IMR-90 (cell line): ENCODE results near the gene PLCL1. TPM values are rescaled to one million over a fixed set of nuclear protein-coding genes. Genes with fewer than 3 reads are reported as not detected.

Source experiments
- ATAC-seq: fragments of 200-7000 bp; cut with Tn5 transposase; 2 replicates; pipeline ENCODE4 v1.9.1; 2020; ENCODE audit warnings: low read depth, mild to moderate bottlenecking, moderate library complexity
- BruUV-seq: library from RNA; stranded (reverse); fragments of 400-500 nt; replicated peaks from 2 replicates; lab custom pipeline; 2021; lab: Mats Ljungman, UMichigan
- CTCF ChIA-PET: fragments of 300-600 bp; formaldehyde crosslinking; extraction: SDS; loops from one replicate; lab custom pipeline; 2021; ENCODE audit warnings: antibody characterized with exemption; lab: Yijun Ruan, JAX
- POLR2A ChIA-PET: fragments of 300-600 bp; sonication (Branson Sonifier 250); formaldehyde crosslinking; loops from one replicate; lab custom pipeline; 2022; ENCODE audit warnings: antibody characterized with exemption; ENCODE audit not compliant: unreplicated experiment; lab: Charles Lee
- DNase-seq: peaks from one replicate; pipeline ENCODE4 v3.0.0; 2013
- H2AFZ ChIP-seq: replicated peaks from 2 replicates; pipeline ENCODE3; 2013; ENCODE audit warnings: low read length, mild to moderate bottlenecking; ENCODE audit not compliant: poor library complexity
- H2AK5ac ChIP-seq: 2 replicates; pipeline ENCODE4 v1.6.1; 2013; ENCODE audit warnings: low read depth, low read length, inconsistent platforms
- H2AK9ac ChIP-seq: replicated peaks from 2 replicates; pipeline ENCODE3; 2013; ENCODE audit warnings: mild to moderate bottlenecking, low read depth, low read length, moderate library complexity; ENCODE audit not compliant: poor library complexity
- H2BK120ac ChIP-seq: 2 replicates; pipeline ENCODE4 v1.6.1; 2013; ENCODE audit warnings: low read depth, low read length, inconsistent platforms
- H2BK15ac ChIP-seq: 3 replicates; pipeline ENCODE4 v1.6.1; 2013; ENCODE audit warnings: low read depth, low read length, inconsistent platforms
- H2BK20ac ChIP-seq: 2 replicates; pipeline ENCODE4 v1.6.1; 2013; ENCODE audit warnings: low read depth, mild to moderate bottlenecking, inconsistent platforms, low read length, moderate library complexity
- H2BK5ac ChIP-seq: 2 replicates; pipeline ENCODE4 v1.6.1; 2013; ENCODE audit warnings: mild to moderate bottlenecking, low read depth, low read length, inconsistent platforms; ENCODE audit not compliant: poor library complexity, severe bottlenecking
- H3K14ac ChIP-seq: replicated peaks from 2 replicates; pipeline ENCODE4 v1.6.1; 2013; ENCODE audit warnings: low read depth, low read length, inconsistent platforms
- H3K18ac ChIP-seq: 2 replicates; pipeline ENCODE4 v1.6.1; 2013; ENCODE audit warnings: low read depth, low read length, control low read depth
- H3K23ac ChIP-seq: 2 replicates; pipeline ENCODE4 v1.6.1; 2013; ENCODE audit warnings: low read depth, low read length, inconsistent platforms
- H3K27ac ChIP-seq: 2 replicates; pipeline ENCODE4 v1.5.1; 2013; ENCODE audit warnings: mild to moderate bottlenecking, control low read depth, low read length; ENCODE audit not compliant: insufficient read depth
- H3K27me3 ChIP-seq: 2 replicates; pipeline ENCODE4 v1.6.1; 2013; ENCODE audit warnings: low read length; ENCODE audit not compliant: control insufficient read depth, insufficient read depth
- H3K36me3 ChIP-seq: 2 replicates; pipeline ENCODE4 v1.6.1; 2013; ENCODE audit warnings: low read length, mixed read lengths; ENCODE audit not compliant: control insufficient read depth, insufficient read depth
- H3K4ac ChIP-seq: 2 replicates; pipeline ENCODE4 v1.6.1; 2013; ENCODE audit warnings: low read depth, low read length, inconsistent platforms
- H3K4me1 ChIP-seq: 2 replicates; pipeline ENCODE4 v1.6.1; 2013; ENCODE audit warnings: low read length, mixed read lengths; ENCODE audit not compliant: control insufficient read depth, insufficient read depth
- H3K4me2 ChIP-seq: 2 replicates; pipeline ENCODE4 v1.6.1; 2013; ENCODE audit warnings: low read depth, mild to moderate bottlenecking, control low read depth, low read length, moderate library complexity
- H3K4me3 ChIP-seq: 2 replicates; pipeline ENCODE4 v1.5.1; 2013; ENCODE audit warnings: low read depth, mild to moderate bottlenecking, control low read depth, low read length, moderate library complexity; ENCODE audit not compliant: insufficient read depth
- H3K56ac ChIP-seq: 2 replicates; pipeline ENCODE4 v1.6.1; 2013; ENCODE audit warnings: low read length, inconsistent platforms; ENCODE audit not compliant: insufficient read depth; ENCODE audit errors: extremely low read depth
- H3K79me1 ChIP-seq, 2 experiments: 2 replicates each; pipeline ENCODE4 v1.6.1; 2013; ENCODE audit warnings: low read length in 2 of 2, inconsistent platforms in 1 of 2, low read depth in 1 of 2
- H3K9ac ChIP-seq: 2 replicates; pipeline ENCODE4 v1.6.1; 2013; ENCODE audit warnings: low read depth, low read length, control low read depth
- H3K9me1 ChIP-seq: 2 replicates; pipeline ENCODE4 v1.6.1; 2013; ENCODE audit warnings: low read length, inconsistent platforms; ENCODE audit not compliant: insufficient read depth
- H3K9me3 ChIP-seq: 2 replicates; pipeline ENCODE4 v1.6.1; 2013; ENCODE audit warnings: low read length; ENCODE audit not compliant: control insufficient read depth, insufficient read depth
- H4K20me1 ChIP-seq: 2 replicates; pipeline ENCODE4 v1.6.1; 2013; ENCODE audit warnings: low read length, inconsistent platforms; ENCODE audit not compliant: insufficient read depth
- H4K5ac ChIP-seq: 2 replicates; pipeline ENCODE4 v1.6.1; 2013; ENCODE audit warnings: mild to moderate bottlenecking, low read depth, low read length, control low read depth
- H4K8ac ChIP-seq, 2 experiments: 2 replicates each; pipeline ENCODE4 v1.6.1; 2013; ENCODE audit warnings: low read depth in 2 of 2, low read length in 2 of 2, control low read depth in 1 of 2, inconsistent platforms in 1 of 2
- H4K91ac ChIP-seq: 2 replicates; pipeline ENCODE4 v1.6.1; 2013; ENCODE audit warnings: low read depth, low read length, inconsistent platforms; ENCODE audit not compliant: insufficient read depth
- ELK1 ChIP-seq: fragments of 150-350 bp; IDR thresholded peaks from 2 replicates; pipeline ENCODE4 v1.6.1; 2016; ENCODE audit warnings: low read depth, mild to moderate bottlenecking, low read length, moderate library complexity, borderline replicate concordance
- NFE2L2 ChIP-seq: fragments of 150-350 bp; IDR thresholded peaks from 2 replicates; pipeline ENCODE4 v1.6.1; 2016; ENCODE audit warnings: low read depth, mild to moderate bottlenecking, low read length
- POLR2A ChIP-seq: IDR thresholded peaks from 2 replicates; pipeline ENCODE4 v1.6.1; 2012; ENCODE audit warnings: mild to moderate bottlenecking, low read depth, low read length
- RFX5 ChIP-seq: IDR thresholded peaks from 2 replicates; pipeline ENCODE4 v1.8.0; 2012; ENCODE audit warnings: low read depth, mild to moderate bottlenecking, low read length, moderate library complexity
- SMC3 ChIP-seq: fragments of 150-350 bp; IDR thresholded peaks from 2 replicates; pipeline ENCODE4 v1.6.1; 2016; ENCODE audit warnings: low read depth, mild to moderate bottlenecking, antibody characterized with exemption, low read length, moderate library complexity
- WGBS, 2 experiments: methylation state at CpG; one replicate each; pipeline versions ENCODE4 v1.1.5 to v1.1.7; 2013; ENCODE audit warnings: missing lambda C conversion rate in 2 of 2; ENCODE audit not compliant: insufficient read length in 1 of 2; ENCODE audit errors: extremely low coverage in 2 of 2; 5-methylcytosine and 5-hydroxymethylcytosine counted together
- dilution Hi-C: fragments of 300-500 bp; cut with HindIII; formaldehyde crosslinking; loops from one replicate; pipeline ENCODE4 v1.14.3; 2018; ENCODE audit warnings: low sequenced_read_pairs; ENCODE audit not compliant: unreplicated experiment
- in situ Hi-C: fragments of 300-500 bp; cut with MboI; formaldehyde crosslinking; loops from 3 replicates; pipeline ENCODE4 v1.14.3; 2019; ENCODE audit warnings: low sequenced_read_pairs, inconsistent platforms, mixed read lengths
- intact Hi-C: fragments of 100-400 bp; cut with micrococcal nuclease; formaldehyde crosslinking; loops from 2 replicates; pipeline ENCODE4 v1.10.0; 2022
- polyA plus RNA-seq, 3 experiments: library from polyadenylated mRNA; depleted of rRNA; stranded (reverse); fragments of >200 nt; gene quantifications; 2 replicates each; pipeline ENCODE4 v1.2.3, GENCODE V29; 2012; ENCODE audit warnings: low replicate concordance in 1 of 3
- total RNA-seq: library from RNA; depleted of rRNA; stranded (reverse); fragments of >200 nt; gene quantifications from 2 replicates; pipeline ENCODE4 v1.2.3, GENCODE V29; 2012

PLCL1 gene
- total and polyA plus RNA-seq, 2 of the 4 experiments (the other 2 are of a cell fraction): 0.14 to 0.18 TPM

GRCh38 chr2:197852108-197852507, 47.7 kb downstream of the PLCL1 start:
- no peak for ATAC-seq
- no peak overlapping the region for H4K91ac ChIP-seq
- H3K4me3 ChIP-seq: no peak overlapping the region
- no peak overlapping the region for H4K8ac ChIP-seq
- H3K18ac ChIP-seq: no peak overlapping the region
- intact Hi-C loops: no loop called here
- ChIA-PET CTCF (interaction anchor here (0.7 kb wide), 1 partner anchor 47 kb away, joined by 3 read pairs; no protein-coding TSS in a partner anchor), POLR2A (no interaction called here)
- no CpG with 5 or more reads among the region's 2 CpGs for WGBS, 2 experiments
- H3K4me2 ChIP-seq: no peak overlapping the region
- no peaks in the 10 kb centered on the region for H3K27me3 ChIP-seq
- H3K79me1 ChIP-seq: no peaks in the 10 kb centered on the region
- no peak overlapping the region for H2AK5ac ChIP-seq
- no peak overlapping the region for H2BK5ac ChIP-seq
- no peak overlapping the region for H2BK20ac ChIP-seq
- no peak overlapping the region for H3K23ac ChIP-seq
- H3K27ac ChIP-seq: no peak overlapping the region
- no peak overlapping the region for H2BK15ac ChIP-seq
- no peaks in the 10 kb centered on the region for H3K36me3 ChIP-seq
- H3K9me3 ChIP-seq: no peaks in the 10 kb centered on the region
- H3K4ac ChIP-seq: no peak overlapping the region
- no peaks in the 10 kb centered on the region for H3K4me1 ChIP-seq
- H3K14ac ChIP-seq: no peak overlapping the region
- in situ Hi-C loops: no loop called here
- no peak overlapping the region for H2BK120ac ChIP-seq
- H4K5ac ChIP-seq: no peak overlapping the region
- H3K9ac ChIP-seq: no peak overlapping the region
- H3K9me1 ChIP-seq: no peaks in the 10 kb centered on the region
- H2AFZ ChIP-seq: no peak overlapping the region
- H3K56ac ChIP-seq: no peak overlapping the region
- no peak for TF ChIP-seq ELK1
- no peak for TF ChIP-seq POLR2A
- TF ChIP-seq SMC3: no peak
- no peak for TF ChIP-seq RFX5
- TF ChIP-seq NFE2L2: no peak
- dilution Hi-C loops: no loop called here
- BruUV-seq: no TSS peak
- DNase-seq: no peak
- no peaks in the 10 kb centered on the region for H4K20me1 ChIP-seq
- H2AK9ac ChIP-seq: no peak overlapping the region
